ENCODE data around the gene RELB. TPM values are rescaled to one million over a fixed set of nuclear protein-coding genes. Genes with fewer than 3 reads are reported as not detected.
"Not testable (repeated sequence)": the region's sequence is repeated elsewhere in the genome, so short reads cannot be mapped to it uniquely, and the experiment has no call there.

RELB gene
- 9.0 TPM for total RNA-seq
- long read RNA-seq, transcript RELB-202 (11 exons, 2,219 nt) = major isoform, 12 of 21 reads
- long read RNA-seq, partial matches to known transcripts = 5 of 21 reads
- long read RNA-seq, other reads (novel, unspliced or antisense) = 4 of 21 reads

- DNase-seq (ENCODE audit: low spot score) = peak; percentile 95
- intact Hi-C loops (cut with DNase I) = loop anchor here (2.0 kb wide), 1 partner anchor 38 kb away; the partner anchor contains the start of gene CLASRP
Measured at GRCh38 chr19:45001087-45001739, at the start of gene RELB. Gene RELB (plus strand): TSS chr19:45001464. CDS start chr19:45001580, 116 bp downstream.

GRCh38 chr19:44954278-44954648 is 47.0 kb upstream of the RELB start:
- DNase-seq (ENCODE audit: low spot score) = no peak
- intact Hi-C loops (cut with DNase I) = loop anchor here (1.0 to 10.0 kb wide), 2 partner anchors 50 to 169 kb away; no protein-coding TSS in a partner anchor

- intact Hi-C loops (cut with DNase I) = loop anchor here (1.0 to 10.0 kb wide), 3 partner anchors 51 to 170 kb away; no protein-coding TSS in a partner anchor
- DNase-seq (ENCODE audit: low spot score) = peak; percentile 98
Measured at GRCh38 chr19:44954649-44955504, 46.4 kb upstream of the RELB start, which contains the start of gene CLPTM1. Gene CLPTM1 (plus strand): TSS chr19:44955380. CDS start chr19:44955396, 16 bp downstream.

GRCh38 chr19:44955505-44956439 is 45.5 kb upstream of the RELB start:
- no peak for DNase-seq (ENCODE audit: low spot score)
- intact Hi-C loops (cut with DNase I) = loop anchor here (1.0 to 10.0 kb wide), 2 partner anchors 65 to 171 kb away; no protein-coding TSS in a partner anchor

GRCh38 chr19:44957526-44957925 is 43.7 kb upstream of the RELB start:
- intact Hi-C loops (cut with DNase I) = loop anchor here (10.0 kb wide), 1 partner anchor 173 kb away; no protein-coding TSS in a partner anchor

GRCh38 chr19:44958090-44958489 is 43.2 kb upstream of the RELB start:
- intact Hi-C loops (cut with DNase I) = loop anchor here (10.0 kb wide), 1 partner anchor 173 kb away; no protein-coding TSS in a partner anchor
- DNase-seq (ENCODE audit: low spot score) = no peak

More at GRCh38 chr19:44957526-44957925, 43.7 kb upstream of the RELB start:
- no peak for DNase-seq (ENCODE audit: low spot score)

GRCh38 chr19:44959691-44960090 is 41.6 kb upstream of the RELB start:
- intact Hi-C loops (cut with DNase I) = loop anchor here (10.0 kb wide), 1 partner anchor 175 kb away; no protein-coding TSS in a partner anchor
- no peak for DNase-seq (ENCODE audit: low spot score)

- DNase-seq (ENCODE audit: low spot score) = no peak
- intact Hi-C loops (cut with DNase I) = no loop called here
Measured at GRCh38 chr19:44960906-44961728, 40.1 kb upstream of the RELB start.

- DNase-seq (ENCODE audit: low spot score) = no peak
- intact Hi-C loops (cut with DNase I) = no loop called here
Measured at GRCh38 chr19:44961821-44962220, 39.4 kb upstream of the RELB start.

GRCh38 chr19:44968118-44968517 is 33.1 kb upstream of the RELB start:
- DNase-seq (ENCODE audit: low spot score) = no peak
- intact Hi-C loops (cut with DNase I) = no loop called here

GRCh38 chr19:44968670-44969069 is 32.6 kb upstream of the RELB start:
- intact Hi-C loops (cut with DNase I) = no loop called here
- no peak for DNase-seq (ENCODE audit: low spot score)

GRCh38 chr19:44969437-44969836 is 31.8 kb upstream of the RELB start:
- no peak for DNase-seq (ENCODE audit: low spot score)
- intact Hi-C loops (cut with DNase I) = no loop called here

- intact Hi-C loops (cut with DNase I); DNase-seq (ENCODE audit: low spot score): not testable (repeated sequence)
Measured at GRCh38 chr19:44971451-44971850, 29.8 kb upstream of the RELB start.

GRCh38 chr19:44972802-44973201 is 28.5 kb upstream of the RELB start:
- no peak for DNase-seq (ENCODE audit: low spot score)
- intact Hi-C loops (cut with DNase I) = no loop called here

- no peak for DNase-seq (ENCODE audit: low spot score)
- intact Hi-C loops (cut with DNase I) = no loop called here
Measured at GRCh38 chr19:44973982-44974735, 27.1 kb upstream of the RELB start.

- no peak for DNase-seq (ENCODE audit: low spot score)
- intact Hi-C loops (cut with DNase I) = no loop called here
Measured at GRCh38 chr19:44974857-44975256, 26.4 kb upstream of the RELB start.

GRCh38 chr19:44975444-44975843 is 25.8 kb upstream of the RELB start:
- intact Hi-C loops (cut with DNase I) = no loop called here
- DNase-seq (ENCODE audit: low spot score) = no peak

All from cardiac septum (tissue), 1 donor.